ENCODE results near the gene NOC2L.

Gene NOC2L

DNA sequence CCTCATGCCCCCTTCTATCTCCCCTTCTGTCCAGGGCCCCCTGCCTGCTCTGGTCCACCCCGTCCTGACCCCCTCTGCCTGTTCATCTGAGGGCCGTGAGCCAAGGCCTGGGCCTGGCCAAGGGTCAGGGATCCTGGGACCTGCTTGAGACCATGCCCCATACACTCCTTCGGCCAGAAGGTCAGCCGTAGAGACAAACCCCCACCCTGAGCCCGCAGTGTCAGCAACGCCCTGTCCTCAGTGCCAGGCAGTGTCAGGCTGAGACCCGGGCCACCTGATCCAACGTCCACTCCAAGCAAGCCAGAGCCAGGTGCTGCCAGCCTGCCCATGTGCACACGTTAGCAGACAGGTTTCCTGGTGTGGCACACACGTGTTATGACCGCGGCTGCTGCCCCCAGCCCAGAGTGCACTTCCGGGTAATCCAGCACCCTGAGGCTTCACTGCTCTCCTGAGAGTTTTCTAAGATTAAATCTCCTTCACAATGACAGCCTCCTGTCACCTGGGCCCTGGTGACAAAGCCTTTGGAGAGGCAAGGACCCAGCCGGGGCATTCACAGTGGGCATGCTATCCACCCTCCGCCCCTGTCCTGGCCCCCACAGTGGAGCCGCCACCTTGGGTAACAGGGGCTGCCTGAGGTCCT is 45.4 kb downstream of the NOC2L start:
- no peak for FAIRE-seq

DNA sequence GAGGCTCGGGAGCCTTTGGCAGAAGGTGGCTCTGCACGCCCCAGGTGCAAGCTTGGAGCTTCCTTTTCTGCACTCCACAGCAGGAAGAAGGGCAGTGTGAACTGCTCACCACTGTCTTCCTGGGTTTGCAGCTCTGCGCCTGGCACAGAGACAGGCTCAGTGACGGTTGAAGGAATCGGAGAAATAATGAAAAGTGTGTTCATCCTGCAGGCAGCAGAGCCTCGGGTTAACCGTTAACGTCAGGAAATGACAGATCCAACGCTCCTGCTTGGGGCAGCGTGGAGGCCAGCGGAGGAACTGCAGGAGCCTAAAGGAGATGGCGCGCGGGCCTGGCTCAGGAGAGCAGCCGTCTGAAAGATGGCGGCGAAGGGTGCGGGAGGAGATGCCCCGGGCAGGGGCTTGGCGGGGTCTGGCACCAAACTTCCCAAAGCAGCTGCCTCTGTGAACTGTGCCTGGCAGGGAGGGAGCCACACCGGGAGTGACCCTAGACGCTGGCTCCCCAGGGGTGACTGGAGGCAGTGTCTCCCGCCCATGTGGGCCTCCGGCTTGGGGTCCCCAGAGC is 46.2 kb downstream of the NOC2L start:
- FAIRE-seq, result no peak

DNA sequence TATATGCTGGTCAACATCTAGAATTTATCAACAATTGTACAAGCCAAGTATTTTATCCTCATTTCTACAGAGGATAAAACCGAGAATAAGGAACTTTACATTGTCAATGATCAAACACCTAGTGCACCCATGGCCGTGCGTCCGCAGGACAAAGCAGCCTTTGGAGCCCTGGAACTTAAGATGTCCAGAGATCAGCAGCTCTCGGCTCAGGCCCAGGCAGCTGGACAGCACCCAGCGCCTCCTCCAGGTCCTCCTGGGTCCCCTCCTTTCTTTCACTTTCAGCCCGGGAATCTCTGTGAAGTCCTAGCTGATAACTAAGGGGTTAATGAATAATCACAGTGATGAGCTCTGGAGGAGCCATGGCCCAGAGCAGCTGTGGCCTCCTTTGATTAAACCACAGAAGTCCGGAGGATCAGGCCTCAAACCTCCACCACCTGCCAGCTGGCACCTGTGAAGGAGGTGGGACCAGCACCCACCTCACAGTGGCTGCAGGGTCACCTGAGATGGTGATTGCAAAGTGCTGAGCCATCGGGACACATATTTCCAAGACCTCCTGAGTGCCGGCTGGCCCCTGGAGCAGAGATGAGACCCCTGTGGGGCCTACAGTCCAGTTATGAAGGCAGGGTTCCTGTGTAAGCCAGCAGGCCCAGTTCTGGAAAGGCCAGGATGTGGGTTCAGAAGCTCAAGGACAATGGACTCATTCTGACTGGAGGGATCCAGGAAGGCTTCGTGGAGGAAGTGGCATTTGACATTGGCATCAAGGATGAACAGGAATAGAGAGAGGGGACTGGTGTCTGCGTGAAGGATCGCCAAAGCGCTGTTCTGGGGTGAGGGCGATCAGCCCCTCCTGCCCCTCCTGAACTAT is 46.9 kb downstream of the NOC2L start:
- no peak for FAIRE-seq

- FAIRE-seq, result no peak
Observed at GRCh38 chr1:910881-911721, 48.0 kb downstream of the NOC2L start.

DNA sequence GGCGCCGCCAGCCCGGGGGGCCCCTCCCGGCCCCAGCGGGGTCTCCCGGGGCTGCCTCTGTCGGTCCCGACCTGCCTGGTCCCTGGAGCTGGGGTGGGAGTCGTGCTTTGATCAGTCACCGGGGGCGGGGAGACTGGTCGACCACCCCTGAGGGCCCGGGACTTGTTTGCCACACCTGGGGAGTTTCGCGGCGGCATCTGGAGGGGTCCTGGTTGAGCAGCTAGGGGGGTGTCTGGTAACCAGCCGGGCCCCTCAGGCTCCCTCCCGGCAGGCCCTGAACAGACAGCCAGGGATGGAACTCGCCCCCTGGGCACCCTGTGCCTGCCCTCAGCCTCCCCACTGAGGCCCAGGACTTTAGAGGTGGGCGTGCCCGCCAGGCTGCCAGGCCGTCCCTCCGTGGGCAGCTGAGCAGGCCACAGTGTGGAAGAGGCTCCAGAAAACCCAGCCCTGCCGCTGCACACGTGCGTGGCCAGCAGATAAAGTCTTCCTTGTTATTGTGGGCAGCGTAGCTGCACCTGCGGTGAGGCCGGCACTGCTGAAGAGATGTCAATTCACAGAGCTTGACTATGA is 48.7 kb downstream of the NOC2L start:
- no peak for FAIRE-seq

DNA sequence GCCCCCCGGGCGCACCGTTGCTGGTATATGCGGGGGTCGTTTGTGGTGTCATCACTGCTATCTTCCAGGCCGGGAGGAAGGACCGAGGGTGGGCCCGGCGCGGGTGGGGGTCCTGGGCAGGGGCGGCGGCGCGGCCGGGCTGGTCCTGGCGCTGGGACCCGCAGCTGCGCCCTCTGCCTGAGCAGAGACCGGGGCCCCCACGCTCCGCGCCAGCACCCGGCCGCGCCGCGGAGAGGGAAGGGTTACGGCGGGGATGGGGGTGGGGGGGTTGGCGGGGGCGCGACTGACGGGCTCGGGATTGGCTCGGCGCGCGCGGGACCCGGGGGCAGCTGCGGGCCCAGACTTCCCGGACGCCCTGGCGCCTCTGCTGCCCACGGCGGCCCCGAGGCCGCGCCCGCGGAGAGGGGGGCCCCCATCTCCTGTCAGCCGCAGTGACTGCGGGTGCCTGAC is 49.2 kb downstream of the NOC2L start:
- FAIRE-seq, result no peak

DNA sequence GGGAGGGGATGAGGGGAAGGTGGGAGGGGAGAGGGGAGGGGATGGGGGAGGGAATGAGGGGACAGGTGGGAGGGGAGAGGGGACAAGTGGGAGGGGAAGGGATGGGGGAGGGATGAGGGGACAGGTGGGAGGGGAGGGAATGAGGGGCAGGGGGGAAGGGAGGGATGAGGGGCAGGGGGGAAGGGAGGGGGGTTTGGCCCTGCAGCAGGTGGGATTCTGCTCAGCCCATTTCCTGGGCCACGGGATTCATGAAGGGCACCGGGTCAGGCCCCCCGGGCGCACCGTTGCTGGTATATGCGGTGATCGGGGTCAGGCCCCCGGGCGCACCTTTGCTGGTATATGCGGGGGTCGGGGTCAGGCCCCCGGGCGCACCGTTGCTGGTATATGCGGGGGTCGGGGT is 50.4 kb downstream of the NOC2L start:
- FAIRE-seq, result no peak

- no peak for FAIRE-seq
Observed at GRCh38 chr1:907611-908451, 51.2 kb downstream of the NOC2L start.

GRCh38 chr1:906600-907420 is 52.2 kb downstream of the NOC2L start:
- no peak for FAIRE-seq

- no peak for FAIRE-seq
Observed at GRCh38 chr1:905811-906599, 53.1 kb downstream of the NOC2L start.

DNA sequence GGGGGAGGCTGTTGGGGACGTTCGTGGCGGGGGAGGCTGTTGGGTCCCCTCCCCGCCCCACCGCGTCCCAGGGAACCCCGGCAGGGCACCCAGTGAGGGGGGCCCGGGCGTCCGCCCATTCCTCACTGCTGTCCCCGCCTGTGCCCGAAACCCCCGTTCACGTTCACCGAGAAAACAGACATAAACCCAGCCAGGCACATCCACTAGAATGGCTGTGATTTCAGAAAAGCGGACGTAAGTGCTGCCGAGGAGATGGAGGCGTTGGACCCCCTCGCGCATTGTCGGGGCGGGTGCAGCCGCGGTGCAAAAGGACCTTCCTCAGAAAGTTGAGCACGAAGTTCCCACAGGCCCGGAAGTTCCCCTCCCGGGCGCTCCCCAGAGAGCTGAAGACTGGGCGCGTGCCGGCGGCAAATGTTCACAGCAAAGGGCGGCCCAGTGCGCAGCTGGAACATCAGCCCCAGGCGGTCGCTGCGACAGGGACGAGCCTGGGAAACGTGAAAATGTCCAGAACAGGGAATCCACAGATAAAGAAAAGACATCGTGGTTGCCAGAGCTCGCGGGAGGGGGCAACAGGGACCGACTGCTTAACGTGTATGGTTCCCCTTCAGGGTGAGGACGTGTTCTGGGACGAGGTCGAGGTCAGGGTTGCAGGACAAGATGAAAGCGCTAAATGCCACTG is 53.8 kb downstream of the NOC2L start:
- FAIRE-seq, result no peak

DNA sequence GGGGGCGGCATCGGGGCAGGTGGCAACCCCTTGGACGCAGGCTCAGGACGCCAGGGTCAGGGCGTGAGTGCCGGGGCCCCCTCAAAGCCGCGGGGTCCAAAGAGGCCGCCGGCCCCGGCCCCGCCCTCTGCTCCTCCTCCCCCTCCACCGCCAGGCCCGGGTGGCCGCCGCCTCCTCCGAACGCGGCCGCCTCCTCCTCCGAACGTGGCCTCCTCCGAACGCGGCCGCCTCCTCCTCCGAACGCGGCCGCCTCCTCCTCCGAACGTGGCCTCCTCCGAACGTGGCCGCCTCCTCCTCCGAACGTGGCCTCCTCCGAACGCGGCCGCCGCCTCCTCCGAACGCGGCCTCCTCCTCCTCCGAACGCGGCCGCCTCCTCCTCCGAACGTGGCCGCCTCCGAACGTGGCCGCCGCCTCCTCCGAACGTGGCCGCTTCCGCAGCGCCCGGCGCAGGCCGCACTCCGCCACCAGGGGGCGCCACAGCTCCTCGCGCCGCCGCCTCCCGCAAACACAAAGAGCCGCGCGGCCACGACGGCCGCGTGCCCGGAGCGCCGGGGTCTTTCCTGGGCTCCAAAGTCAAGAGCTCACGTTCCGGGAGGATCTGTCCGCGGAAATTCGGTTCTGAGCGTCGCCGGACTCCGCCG is 54.6 kb downstream of the NOC2L start:
- FAIRE-seq, result no peak

GRCh38 chr1:903721-904271 is 55.3 kb downstream of the NOC2L start:
- no peak for FAIRE-seq

GRCh38 chr1:903305-903704 is 55.8 kb downstream of the NOC2L start:
- no peak for FAIRE-seq

- no peak for FAIRE-seq
Observed at GRCh38 chr1:902802-903201, 56.3 kb downstream of the NOC2L start.

GRCh38 chr1:901108-901859 is 57.8 kb downstream of the NOC2L start:
- FAIRE-seq, result no peak

DNA sequence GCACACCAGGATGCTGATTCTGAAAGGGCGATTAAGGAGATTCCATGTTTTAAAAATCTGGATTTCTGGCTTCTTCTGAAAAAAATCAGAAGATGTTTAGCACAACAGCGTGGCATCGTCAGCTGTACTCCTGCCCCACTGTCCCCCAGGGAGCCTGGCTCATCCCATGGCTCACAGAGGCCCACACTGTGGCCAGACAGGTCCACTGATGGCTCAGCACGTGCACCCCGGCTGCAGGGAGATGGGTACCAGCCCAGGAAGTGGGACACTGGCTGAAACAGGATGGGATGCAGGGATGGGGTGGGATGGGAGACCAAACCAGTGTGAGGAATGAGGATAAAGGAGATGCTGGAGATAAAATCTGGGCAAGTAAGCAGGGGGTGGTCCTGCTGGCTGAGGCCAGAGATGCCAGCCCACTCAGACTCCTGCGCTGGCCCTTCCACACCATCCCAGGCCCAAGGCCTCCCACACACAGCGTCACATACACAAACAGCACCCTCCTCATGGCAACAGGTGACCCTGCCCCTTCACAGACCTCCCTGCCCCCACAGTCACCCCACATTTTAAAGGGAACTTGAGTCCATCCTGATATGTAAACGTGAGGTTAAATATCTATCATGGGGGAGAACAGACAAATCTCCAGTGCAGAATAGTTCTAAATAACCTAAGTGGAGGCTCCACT is 59.3 kb downstream of the NOC2L start:
- FAIRE-seq, result no peak

Data from A204.1 (cell line).